ENCODE measurements around the gene RAB3C.

DNA sequence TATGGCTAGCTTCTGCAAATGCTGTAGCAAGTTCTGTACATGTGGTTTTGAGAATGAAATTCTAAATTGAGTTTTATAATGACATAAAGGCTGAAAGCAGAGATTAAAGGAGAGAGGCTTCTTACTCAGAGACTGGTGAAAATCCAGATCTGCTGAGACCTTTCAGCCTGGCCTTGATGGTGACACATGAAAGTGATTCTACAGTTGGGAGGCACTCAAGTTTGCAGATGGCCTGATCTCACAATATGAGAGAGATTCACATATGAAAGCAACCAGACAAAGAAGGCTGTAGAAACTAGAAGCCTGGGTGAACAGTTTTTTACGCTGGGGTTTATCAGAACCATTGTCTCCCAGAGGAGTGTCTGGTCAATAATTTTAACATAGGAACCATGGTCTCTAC is 49.0 kb downstream of the RAB3C start:
- no peak for TF ChIP-seq CTCF (IDR thresholded peaks at IDR 0.05)
- TF ChIP-seq POLR2AphosphoS5 (IDR thresholded peaks at IDR 0.05; ENCODE audit: low read depth, low read length), result no peak

All from Panc1 (cell line).